GM18502 (cell line): ENCODE results near the gene USP38.
"Not testable (repeated sequence)": the region's sequence is repeated elsewhere in the genome, so short reads cannot be mapped to it uniquely, and the experiment has no call there.

Experiments used
- ATAC-seq: cut with Tn5 transposase; IDR thresholded peaks from one replicate; pipeline ENCODE4 v1.9.1; 2021; ENCODE audit warnings: mild to moderate bottlenecking; ENCODE audit not compliant: unreplicated experiment, poor library complexity

Gene USP38

GRCh38 chr4:143207555-143207954, 22.8 kb downstream of the USP38 start:
- ATAC-seq = no peak

GRCh38 chr4:143212566-143212965, 27.8 kb downstream of the USP38 start:
- no peak for ATAC-seq

GRCh38 chr4:143215873-143216272, 31.2 kb downstream of the USP38 start:
- no peak for ATAC-seq

- ATAC-seq = no peak
These were observed 39.5 kb downstream of the USP38 start for GRCh38 chr4:143224255-143224654.

- ATAC-seq = no peak
These were observed 40.5 kb downstream of the USP38 start for GRCh38 chr4:143225167-143225566.

- no peak for ATAC-seq
These were observed 46.0 kb downstream of the USP38 start for GRCh38 chr4:143230683-143231082.

- ATAC-seq = no peak
These were observed 47.6 kb downstream of the USP38 start for GRCh38 chr4:143232277-143232676.

- ATAC-seq = no peak
These were observed 49.4 kb downstream of the USP38 start for GRCh38 chr4:143234153-143234552.

GRCh38 chr4:143237195-143237594, 52.5 kb downstream of the USP38 start:
- ATAC-seq = not testable (repeated sequence)

- ATAC-seq = no peak
These were observed 56.4 kb downstream of the USP38 start for GRCh38 chr4:143240939-143241679.

GRCh38 chr4:143241892-143242291, 57.2 kb downstream of the USP38 start:
- ATAC-seq = no peak

GRCh38 chr4:143243041-143243440, 58.3 kb downstream of the USP38 start:
- no peak for ATAC-seq

GRCh38 chr4:143246977-143247376, 62.3 kb downstream of the USP38 start:
- no peak for ATAC-seq

GRCh38 chr4:143247866-143248265, 63.1 kb downstream of the USP38 start:
- no peak for ATAC-seq

- no peak for ATAC-seq
These were observed 64.1 kb downstream of the USP38 start for GRCh38 chr4:143248827-143249226.

- ATAC-seq = no peak
These were observed 65.9 kb downstream of the USP38 start for GRCh38 chr4:143250617-143251016.

- ATAC-seq = no peak
These were observed 66.6 kb downstream of the USP38 start for GRCh38 chr4:143251348-143251747.

- ATAC-seq = no peak
These were observed 67.1 kb downstream of the USP38 start for GRCh38 chr4:143251779-143252178.

GRCh38 chr4:143252478-143252877, 67.8 kb downstream of the USP38 start:
- no peak for ATAC-seq

GRCh38 chr4:143253166-143253565, 68.4 kb downstream of the USP38 start:
- ATAC-seq = no peak

- no peak for ATAC-seq
These were observed 69.9 kb downstream of the USP38 start for GRCh38 chr4:143254491-143255226.

GRCh38 chr4:143256456-143256855, 71.7 kb downstream of the USP38 start:
- ATAC-seq = no peak
